NCI-H1092 (cell line): ENCODE measurements around the gene PLCXD3.
"Not testable (repeated sequence)": the region's sequence is repeated elsewhere in the genome, so short reads cannot be mapped to it uniquely, and the experiment has no call there.

Source experiments
- DNase-seq: peaks from one replicate; lab custom pipeline; 2025; lab: John Stamatoyannopoulos, UW

PLCXD3 gene

GRCh38 chr5:41510176-41510831 is at the start of gene PLCXD3:
TSS of gene PLCXD3 (minus strand) at chr5:41510601. CDS start at chr5:41510526, 75 bp downstream.
- no peak for DNase-seq

- DNase-seq: no peak
Observed at GRCh38 chr5:41559184-41559583, 48.8 kb upstream of the PLCXD3 start.

GRCh38 chr5:41558295-41558694 is 47.9 kb upstream of the PLCXD3 start:
- no peak for DNase-seq

- DNase-seq: no peak
Observed at GRCh38 chr5:41547991-41548390, 37.6 kb upstream of the PLCXD3 start.

GRCh38 chr5:41542183-41542582 is 31.8 kb upstream of the PLCXD3 start:
- DNase-seq: no peak

- no peak for DNase-seq
Observed at GRCh38 chr5:41539454-41539853, 29.1 kb upstream of the PLCXD3 start.

GRCh38 chr5:41537581-41537980 is 27.2 kb upstream of the PLCXD3 start:
- no peak for DNase-seq

- no peak for DNase-seq
Observed at GRCh38 chr5:41532485-41532884, 22.1 kb upstream of the PLCXD3 start.

- DNase-seq: no peak
Observed at GRCh38 chr5:41527201-41527779, 16.9 kb upstream of the PLCXD3 start.

GRCh38 chr5:41526699-41527098 is 16.3 kb upstream of the PLCXD3 start:
- no peak for DNase-seq

GRCh38 chr5:41524174-41524573 is 13.8 kb upstream of the PLCXD3 start:
- no peak for DNase-seq

- DNase-seq: no peak
Observed at GRCh38 chr5:41522193-41522786, 11.9 kb upstream of the PLCXD3 start.

- no peak for DNase-seq
Observed at GRCh38 chr5:41519801-41520200, 9.4 kb upstream of the PLCXD3 start.

- DNase-seq: no peak
Observed at GRCh38 chr5:41517909-41518308, 7.5 kb upstream of the PLCXD3 start.

GRCh38 chr5:41511241-41511640 is 840 bp upstream of the PLCXD3 start:
- no peak for DNase-seq

- no peak for DNase-seq
Observed at GRCh38 chr5:41509399-41510175, 814 bp downstream of the PLCXD3 start.

- no peak for DNase-seq
Observed at GRCh38 chr5:41508696-41509398, 1.6 kb downstream of the PLCXD3 start.

GRCh38 chr5:41508186-41508585 is 2.2 kb downstream of the PLCXD3 start:
- DNase-seq: no peak

- no peak for DNase-seq
Observed at GRCh38 chr5:41507501-41507900, 2.9 kb downstream of the PLCXD3 start.

- DNase-seq: no peak
Observed at GRCh38 chr5:41503860-41504259, 6.5 kb downstream of the PLCXD3 start.

- no peak for DNase-seq
Observed at GRCh38 chr5:41503310-41503709, 7.1 kb downstream of the PLCXD3 start.

- DNase-seq: not testable (repeated sequence)
Observed at GRCh38 chr5:41493490-41494126, 16.8 kb downstream of the PLCXD3 start.
